Testis (tissue), 5 donors: ENCODE measurements around the gene GYG2. TPM values are rescaled to one million over a fixed set of nuclear protein-coding genes. Genes with fewer than 3 reads are reported as not detected.
"Not testable (repeated sequence)": the region's sequence is repeated elsewhere in the genome, so short reads cannot be mapped to it uniquely, and the experiment has no call there.

Source experiments
- DNase-seq: peaks from one replicate; pipeline ENCODE4 v3.0.0-alpha.2; 2019
- H3K27ac ChIP-seq, 2 donors: fragments of 200-600 bp; sonication (generic); one replicate each; pipeline ENCODE4 v1.5.1; 2019
- H3K27me3 ChIP-seq: fragments of 200-600 bp; sonication (generic); one replicate; pipeline ENCODE4 v1.5.1; 2019
- H3K36me3 ChIP-seq: fragments of 200-600 bp; sonication (generic); one replicate; pipeline ENCODE4 v1.5.1; 2017; ENCODE audit warnings: low read depth; ENCODE audit errors: missing control alignments
- H3K4me1 ChIP-seq: fragments of 200-600 bp; sonication (generic); one replicate; pipeline ENCODE4 v1.5.1; 2019
- H3K4me3 ChIP-seq, 2 donors: fragments of 200-600 bp; sonication (generic); one replicate each; pipeline ENCODE4 v1.5.1; 2017 to 2019
- H3K9me3 ChIP-seq: fragments of 200-600 bp; sonication (generic); one replicate; pipeline ENCODE4 v1.5.1; 2017
- POLR2A ChIP-seq: fragments of 450-650 bp; IDR thresholded peaks from one replicate; pipeline ENCODE4 v1.6.1; 2017; ENCODE audit warnings: antibody characterized with exemption, mild to moderate bottlenecking, moderate library complexity
- WGBS, 2 donors: methylation state at CpG; one replicate each; pipeline ENCODE4 v1.1.5; 2018; 5-methylcytosine and 5-hydroxymethylcytosine counted together
- intact Hi-C: fragments of 100-400 bp; cut with DNase I; formaldehyde crosslinking; loops from one replicate; pipeline ENCODE4 v1.15.1; 2023; ENCODE audit warnings: low total_unique reads
- long read RNA-seq, 2 donors: transcript quantifications; one replicate each; lab custom pipeline, GENCODE V29; 2026
- polyA plus RNA-seq: library from polyadenylated mRNA; stranded (reverse); fragments of 350-450 nt; fragmentation: Illumina TruSeq; extraction: RNeasy Lipid Tissue Mini Kit (QIAGEN cat#74804); gene quantifications from one replicate; pipeline ENCODE4 v1.2.3, GENCODE V29; 2014; ENCODE audit warnings: low read depth, low replicate concordance; ENCODE audit not compliant: insufficient read depth
- total RNA-seq, 2 donors: library from RNA; depleted of rRNA; stranded (reverse); fragments of >200 nt; gene quantifications; one replicate each; pipeline ENCODE4 v1.2.3, GENCODE V29; 2016
- TF ChIP-seq, protein P1 (sequence below), 3 experiments: fragments of 450-650 bp in 2 of 3; fragments of 200-600 bp in 1 of 3; sonication (generic) in 1 of 3; IDR thresholded peaks; one replicate each; pipeline ENCODE4 v1.5.1; 2016 to 2019; ENCODE audit warnings: antibody characterized with exemption in 3 of 3, mild to moderate bottlenecking in 2 of 3, moderate library complexity in 1 of 3

The GYG2 gene
- total RNA-seq, result 1 to 10 TPM; 2.2 to 2.4 TPM
- 2.6 TPM for polyA plus RNA-seq
- long read RNA-seq, donor 1, result 0 reads
- long read RNA-seq, donor 2, result 0 reads

DNA sequence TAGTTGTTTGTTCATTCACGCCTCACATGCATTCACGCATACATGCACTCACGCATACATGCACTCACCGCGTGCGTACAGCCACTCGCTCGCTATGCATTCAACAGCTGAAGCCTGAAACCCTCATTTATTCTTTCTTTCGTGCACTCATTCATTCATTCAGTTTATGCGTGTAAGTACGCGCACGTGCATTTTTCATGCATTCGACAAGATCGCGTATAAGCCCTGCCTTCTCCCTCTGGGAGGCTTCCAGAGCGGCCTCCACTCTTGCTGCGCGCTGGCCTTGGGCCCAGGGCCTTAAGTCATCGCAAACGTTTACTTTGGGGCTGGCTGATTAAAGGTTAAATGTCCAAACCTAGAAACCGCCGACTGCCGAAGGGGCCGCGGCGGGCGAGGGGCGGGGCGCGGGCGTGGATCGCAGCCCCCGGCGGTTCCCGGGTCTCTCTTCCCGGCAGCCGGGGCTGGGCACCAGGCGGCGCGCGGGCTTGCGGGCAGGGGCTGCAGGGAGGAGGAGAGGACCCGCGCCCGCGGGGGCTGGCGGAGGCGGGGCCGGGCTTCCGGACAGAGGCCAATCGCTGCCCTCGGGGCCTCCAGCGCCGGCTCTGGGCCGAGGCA is at the start of gene GYG2:
Gene GYG2, plus strand, starts transcription at position 587 of the 615 bp plus-strand sequence. CDS start 1,259 bp downstream, outside the sequence.
- no peak for DNase-seq
- H3K27me3 ChIP-seq, result no peaks in the 10 kb centered on the region
- no peaks in the 10 kb centered on the region for H3K9me3 ChIP-seq
- no peaks in the 10 kb centered on the region for H3K36me3 ChIP-seq
- no peaks in the 10 kb centered on the region for H3K4me1 ChIP-seq
- WGBS, 2 donors, result 19 to 54% methylated on average over 16 to 46 of the region's 56 CpGs
- intact Hi-C loops, result no loop called here
- TF ChIP-seq POLR2A, result no peak
- TF ChIP-seq, protein P1, sequence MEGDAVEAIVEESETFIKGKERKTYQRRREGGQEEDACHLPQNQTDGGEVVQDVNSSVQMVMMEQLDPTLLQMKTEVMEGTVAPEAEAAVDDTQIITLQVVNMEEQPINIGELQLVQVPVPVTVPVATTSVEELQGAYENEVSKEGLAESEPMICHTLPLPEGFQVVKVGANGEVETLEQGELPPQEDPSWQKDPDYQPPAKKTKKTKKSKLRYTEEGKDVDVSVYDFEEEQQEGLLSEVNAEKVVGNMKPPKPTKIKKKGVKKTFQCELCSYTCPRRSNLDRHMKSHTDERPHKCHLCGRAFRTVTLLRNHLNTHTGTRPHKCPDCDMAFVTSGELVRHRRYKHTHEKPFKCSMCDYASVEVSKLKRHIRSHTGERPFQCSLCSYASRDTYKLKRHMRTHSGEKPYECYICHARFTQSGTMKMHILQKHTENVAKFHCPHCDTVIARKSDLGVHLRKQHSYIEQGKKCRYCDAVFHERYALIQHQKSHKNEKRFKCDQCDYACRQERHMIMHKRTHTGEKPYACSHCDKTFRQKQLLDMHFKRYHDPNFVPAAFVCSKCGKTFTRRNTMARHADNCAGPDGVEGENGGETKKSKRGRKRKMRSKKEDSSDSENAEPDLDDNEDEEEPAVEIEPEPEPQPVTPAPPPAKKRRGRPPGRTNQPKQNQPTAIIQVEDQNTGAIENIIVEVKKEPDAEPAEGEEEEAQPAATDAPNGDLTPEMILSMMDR (IDR thresholded peaks at IDR 0.05), result no peak
- peak within 1 kb of the TSS; percentile 15 to 23 for H3K4me3 ChIP-seq
- no peak within 1 kb of the TSS for H3K27ac ChIP-seq

DNA sequence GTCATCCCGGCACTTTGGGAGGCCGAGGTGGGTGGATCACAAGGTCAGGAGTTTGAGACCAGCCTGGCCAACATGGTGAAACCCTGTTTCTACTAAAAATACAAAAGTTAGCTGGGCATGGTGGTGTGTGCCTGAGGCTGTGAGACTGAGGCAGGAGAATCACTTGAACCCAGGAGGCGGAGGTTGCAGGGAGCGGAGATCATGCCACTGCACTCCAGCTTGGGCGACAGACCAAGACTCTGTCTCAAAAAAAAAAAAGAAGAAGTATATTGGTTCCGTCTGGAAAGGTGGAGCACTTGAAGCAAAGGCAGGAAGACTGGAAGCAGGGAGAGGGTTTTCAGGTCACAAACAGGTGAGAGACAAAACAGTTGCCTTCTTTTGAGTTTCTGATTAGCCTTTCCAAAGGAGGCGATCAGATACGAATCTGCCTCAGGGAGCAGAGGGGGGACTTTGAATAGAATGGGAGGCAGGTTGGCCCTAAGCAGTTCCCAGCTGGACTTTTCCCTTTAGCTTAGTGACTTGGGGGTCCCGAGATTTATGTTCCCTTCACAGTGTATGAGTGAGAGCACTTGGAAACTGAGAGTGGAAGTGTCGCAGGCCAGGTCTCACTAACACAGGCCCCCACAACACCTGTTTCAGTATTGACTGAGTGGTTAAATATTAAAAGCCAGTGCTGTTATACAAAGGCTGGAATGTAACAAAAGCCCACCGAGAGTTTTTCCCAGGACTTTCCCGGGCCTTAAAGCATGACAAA is 48.1 kb upstream of the GYG2 start:
- intact Hi-C loops, H3K4me1 ChIP-seq, H3K4me3 ChIP-seq, H3K27ac ChIP-seq, DNase-seq, H3K36me3 ChIP-seq, H3K27me3 ChIP-seq, H3K9me3 ChIP-seq: not testable (repeated sequence)
- 72 to 73% methylated on average over 12 of the region's 12 CpGs for WGBS, 2 donors

DNA sequence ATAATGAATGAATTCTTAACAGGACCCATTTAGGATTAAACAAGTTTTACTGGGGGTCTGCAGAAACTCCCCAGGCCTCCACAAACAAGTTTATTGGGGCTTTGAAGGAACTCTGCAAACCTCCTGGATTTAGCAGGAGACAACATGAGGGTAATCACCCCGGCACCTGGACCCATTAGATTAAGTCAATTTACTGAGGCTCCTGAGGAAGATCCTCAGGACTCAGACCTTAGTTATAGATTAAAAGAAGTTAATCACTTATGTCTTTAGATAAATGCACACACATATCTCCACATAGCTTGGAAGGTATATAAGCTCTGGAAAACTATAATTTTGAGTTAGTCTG is 47.5 kb upstream of the GYG2 start:
- 92 to 100% methylated on average over 1 of the region's 1 CpG for WGBS, 2 donors
- no peak for DNase-seq
- TF ChIP-seq, protein P1 (IDR thresholded peaks at IDR 0.05), result no peak
- TF ChIP-seq POLR2A, result no peak
- no peak overlapping the region for H3K4me3 ChIP-seq
- H3K27me3 ChIP-seq, result no peaks in the 10 kb centered on the region
- no peaks in the 10 kb centered on the region for H3K36me3 ChIP-seq
- H3K4me1 ChIP-seq, result no peaks in the 10 kb centered on the region
- no peaks in the 10 kb centered on the region for H3K9me3 ChIP-seq
- no peak overlapping the region for H3K27ac ChIP-seq
- intact Hi-C loops, result no loop called here

DNA sequence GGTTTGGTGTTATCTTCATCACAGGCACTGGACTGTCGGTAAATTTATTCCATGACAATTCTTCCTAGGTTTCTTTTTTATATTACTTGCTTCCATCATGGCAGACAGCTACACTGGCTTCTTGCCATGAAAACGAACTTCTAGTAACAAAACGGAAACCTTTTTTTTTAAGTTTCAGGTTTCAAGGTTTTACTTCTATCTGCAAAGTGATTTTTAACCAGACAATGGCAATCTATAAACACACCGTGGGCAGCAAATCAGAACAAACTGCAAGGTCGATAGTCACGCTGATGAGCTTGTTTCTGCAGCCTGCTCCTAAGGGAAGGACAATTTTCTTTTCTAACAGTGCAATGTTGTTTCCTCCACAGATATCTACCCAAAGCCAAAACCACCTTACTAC is 47.0 kb upstream of the GYG2 start:
- H3K27ac ChIP-seq, result no peak overlapping the region
- no peaks in the 10 kb centered on the region for H3K4me1 ChIP-seq
- intact Hi-C loops, result no loop called here
- H3K36me3 ChIP-seq, result no peaks in the 10 kb centered on the region
- no peak for TF ChIP-seq POLR2A
- TF ChIP-seq, protein P1 (IDR thresholded peaks at IDR 0.05), result no peak
- H3K27me3 ChIP-seq, result no peaks in the 10 kb centered on the region
- H3K9me3 ChIP-seq, result no peaks in the 10 kb centered on the region
- H3K4me3 ChIP-seq, result no peak overlapping the region
- DNase-seq, result no peak
- 23 to 26% methylated on average over 6 of the region's 6 CpGs for WGBS, 2 donors

DNA sequence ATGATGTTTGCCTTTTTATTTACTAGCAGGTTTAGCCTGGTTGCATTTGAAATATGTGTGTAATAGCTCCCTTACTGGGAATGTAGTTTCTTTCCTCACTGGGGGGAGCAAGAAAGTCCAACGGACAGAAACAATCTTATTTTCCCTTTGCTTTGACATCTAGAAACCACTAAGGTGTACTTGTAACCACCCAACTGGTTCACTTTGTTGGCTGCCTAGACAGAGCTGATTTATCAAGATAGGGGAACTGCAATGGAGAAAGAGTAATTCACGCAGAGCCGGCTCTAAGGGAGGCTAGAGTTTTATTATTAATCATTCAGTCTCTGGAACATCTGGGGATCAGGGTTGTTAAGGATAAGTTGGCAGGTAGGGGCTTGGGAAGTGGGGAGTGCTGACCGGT is 46.6 kb upstream of the GYG2 start:
- intact Hi-C loops, result no loop called here
- Histone ChIP-seq H3K4me1 (no peaks in the 10 kb centered on the region), H3K4me3 (no peak overlapping the region), H3K36me3 (no peaks in the 10 kb centered on the region), H3K27me3 (no peaks in the 10 kb centered on the region), H3K27ac (no peak overlapping the region), H3K9me3 (no peaks in the 10 kb centered on the region)
- no peak for TF ChIP-seq POLR2A
- TF ChIP-seq, protein P1 (IDR thresholded peaks at IDR 0.05), result no peak
- WGBS, 2 donors, result 45 to 62% methylated on average over 4 of the region's 4 CpGs
- no peak for DNase-seq
